NCI-H1105 (cell line): ENCODE results near the gene SPINT1.

ENCODE experiments used
- DNase-seq: peaks from one replicate; lab custom pipeline; 2025; lab: John Stamatoyannopoulos, UW

The SPINT1 gene

GRCh38 chr15:40893019-40893670 is 49.3 kb downstream of the SPINT1 start:
- DNase-seq: no peak

- peak; percentile 87 for DNase-seq
Observed at GRCh38 chr15:40893733-40894680, 50.2 kb downstream of the SPINT1 start, which contains the start of gene VPS18. TSS of gene VPS18 (plus strand) at chr15:40894450. CDS start at chr15:40894769, 319 bp downstream.

GRCh38 chr15:40894681-40895448 is 51.0 kb downstream of the SPINT1 start:
- no peak for DNase-seq

GRCh38 chr15:40899536-40900207 is 55.8 kb downstream of the SPINT1 start:
- DNase-seq: no peak

GRCh38 chr15:40900256-40901052 is 56.6 kb downstream of the SPINT1 start:
- no peak for DNase-seq

- no peak for DNase-seq
Observed at GRCh38 chr15:40901053-40901443, 57.2 kb downstream of the SPINT1 start.

GRCh38 chr15:40902605-40903561 is 59.0 kb downstream of the SPINT1 start:
- no peak for DNase-seq

GRCh38 chr15:40904552-40905201 is 60.8 kb downstream of the SPINT1 start:
- no peak for DNase-seq

- peak; percentile 58 for DNase-seq
Observed at GRCh38 chr15:40906091-40906990, 62.5 kb downstream of the SPINT1 start.

- peak; percentile 29 for DNase-seq
Observed at GRCh38 chr15:40906991-40907802, 63.3 kb downstream of the SPINT1 start.
